GM21423 (cell line): ENCODE measurements around the gene TRIM32.
"Not testable (repeated sequence)": the region's sequence is repeated elsewhere in the genome, so short reads cannot be mapped to it uniquely, and the experiment has no call there.

Experiments
- ATAC-seq: cut with Tn5 transposase; IDR thresholded peaks from one replicate; pipeline ENCODE4 v1.9.1; 2021; ENCODE audit warnings: mild to moderate bottlenecking, moderate library complexity; ENCODE audit not compliant: unreplicated experiment

TRIM32 gene

DNA sequence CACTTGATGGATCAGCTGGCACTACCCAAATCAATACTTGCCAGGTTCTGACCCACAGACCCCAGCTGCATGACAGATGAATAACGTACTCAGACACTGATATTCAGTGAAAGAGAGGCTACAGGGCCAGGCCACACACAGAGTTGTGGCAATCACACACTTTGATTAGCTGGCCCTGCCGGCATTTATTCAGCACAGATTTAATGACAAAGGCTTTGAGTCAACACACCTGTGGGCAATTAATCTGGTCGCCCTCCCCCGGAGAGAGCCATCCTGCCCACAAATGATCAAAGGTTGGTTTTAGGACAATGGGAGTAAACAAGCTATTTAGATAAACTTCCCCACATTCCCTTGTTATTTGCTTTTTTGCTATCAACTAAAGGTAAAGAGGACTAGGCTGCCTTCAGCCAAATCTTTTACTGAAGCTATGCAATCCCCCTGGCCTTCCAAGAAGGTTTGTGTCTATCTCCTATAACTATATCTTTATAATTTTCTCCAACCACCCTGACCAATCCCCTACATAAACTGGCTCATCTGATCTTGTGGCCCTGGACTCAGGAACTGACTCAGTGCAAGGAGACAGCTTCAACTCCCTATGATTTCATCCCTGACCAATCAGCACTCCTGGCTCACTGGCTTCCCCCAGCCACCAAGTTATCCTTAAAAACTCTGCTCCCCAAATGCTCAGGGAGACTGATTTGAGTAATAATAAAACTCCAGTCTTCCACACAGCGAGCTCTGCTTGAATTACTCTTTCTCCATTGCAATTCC, 12.7 kb upstream of the TRIM32 start:
- no peak for ATAC-seq

GRCh38 chr9:116683535-116683934, 3.6 kb upstream of the TRIM32 start:
- no peak for ATAC-seq

DNA sequence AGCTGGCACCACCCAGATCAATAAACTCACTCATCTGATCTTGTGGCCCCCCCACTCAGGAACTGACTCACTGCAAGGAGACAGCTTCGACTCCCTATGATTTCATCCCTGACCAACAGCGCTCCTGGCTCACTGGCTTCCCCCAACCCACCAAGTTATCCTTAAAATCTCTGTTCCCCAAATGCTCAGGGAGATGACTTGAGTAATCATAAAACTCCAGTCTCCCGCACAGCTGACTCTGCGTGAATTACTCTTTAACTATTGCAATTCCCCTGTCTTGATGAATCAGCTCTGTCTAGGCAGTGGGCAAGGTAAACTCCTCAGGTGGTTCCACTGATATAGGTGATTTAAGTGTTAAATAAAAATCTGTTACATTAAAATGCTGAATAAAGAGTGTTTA, 1.9 kb upstream of the TRIM32 start:
- no peak for ATAC-seq

GRCh38 chr9:116686135-116686534, 970 bp upstream of the TRIM32 start:
- ATAC-seq: no peak

DNA sequence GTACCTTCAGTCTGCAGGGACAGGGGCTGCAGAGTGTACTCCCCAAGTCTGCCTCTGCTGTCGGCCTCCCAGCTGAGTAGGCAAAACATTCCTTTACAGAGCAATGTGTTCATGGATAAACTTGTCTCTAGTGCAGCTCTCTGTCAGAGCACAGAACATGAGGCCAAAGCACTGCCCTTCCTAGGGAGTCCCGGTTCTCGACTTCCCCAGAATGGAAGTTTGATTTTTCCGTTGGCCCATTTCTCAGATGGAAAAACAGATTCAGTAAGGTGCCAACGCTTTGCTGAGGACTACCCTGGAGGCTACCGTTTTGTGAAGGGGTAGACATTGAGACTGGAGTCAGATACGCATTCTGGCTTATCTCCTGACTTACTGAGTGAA, 422 bp upstream of the TRIM32 start:
- peak; percentile 35 for ATAC-seq

GRCh38 chr9:116687754-116688135, 640 bp downstream of the TRIM32 start:
- ATAC-seq: no peak

GRCh38 chr9:116688806-116689485, 1.8 kb downstream of the TRIM32 start:
- ATAC-seq: no peak

DNA sequence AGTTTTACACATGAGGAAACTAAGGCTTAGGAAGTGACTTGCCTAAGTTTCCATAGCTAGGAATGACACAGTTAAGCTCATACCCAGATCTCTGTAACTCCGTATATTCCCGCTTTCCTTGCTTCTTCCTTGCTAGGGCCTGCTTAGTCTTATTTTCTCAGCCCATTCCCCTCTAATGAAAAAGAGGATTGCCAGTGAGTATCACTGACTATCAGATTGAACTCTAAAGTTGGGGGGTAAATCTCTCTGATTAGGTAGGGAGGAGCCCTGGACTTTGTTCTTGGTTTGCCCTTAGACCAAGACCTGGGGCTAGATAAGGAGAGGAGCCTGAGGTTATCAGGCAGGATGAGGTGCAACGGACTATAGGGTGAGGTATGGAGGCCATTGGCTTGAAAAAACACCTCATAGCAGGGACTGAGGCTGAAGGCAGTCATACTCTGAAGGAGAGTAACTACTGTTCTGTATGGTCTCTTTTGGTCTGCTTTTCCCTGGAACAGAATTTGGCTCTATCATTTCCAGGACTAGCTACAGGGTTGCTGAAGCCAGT, 2.5 kb downstream of the TRIM32 start:
- no peak for ATAC-seq

DNA sequence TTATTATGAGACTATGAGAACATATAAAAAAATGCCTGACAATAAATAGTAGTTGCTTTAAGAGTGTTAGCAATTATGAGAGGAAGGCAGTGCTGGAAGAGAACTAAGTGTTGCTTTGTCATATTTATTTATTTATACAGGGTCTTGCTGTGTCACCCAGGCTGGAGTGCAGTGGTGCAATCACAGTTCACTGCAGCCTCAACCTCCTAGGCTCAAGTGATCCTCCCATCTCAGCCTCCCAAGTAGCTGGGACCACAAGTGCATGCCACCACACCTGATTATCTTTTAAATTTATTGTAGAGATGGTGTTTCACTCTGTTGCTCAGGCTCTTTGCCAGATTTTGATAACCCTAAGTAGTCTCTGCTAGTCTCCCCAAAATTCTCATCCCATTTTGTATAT, 3.7 kb downstream of the TRIM32 start:
- ATAC-seq: not testable (repeated sequence)

DNA sequence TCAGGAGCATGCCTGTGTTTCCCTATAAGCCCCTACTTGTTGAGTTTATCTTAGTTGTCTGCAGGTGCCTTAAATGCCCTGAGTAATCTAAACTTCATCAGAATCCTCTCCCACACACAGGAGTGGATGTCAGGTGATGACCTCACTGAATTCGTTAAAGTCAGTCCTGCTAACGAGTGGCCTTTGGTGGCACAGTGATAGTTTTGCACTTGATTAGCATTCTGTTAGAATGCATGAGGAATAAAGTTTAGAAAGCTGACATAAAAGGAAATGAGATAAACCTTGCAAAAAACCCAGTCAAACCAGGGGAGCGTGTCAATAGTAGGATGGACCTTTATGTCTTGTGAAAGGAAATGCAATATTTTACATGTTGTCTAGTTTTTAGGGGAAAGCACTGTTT, 4.5 kb downstream of the TRIM32 start:
- ATAC-seq: no peak

DNA sequence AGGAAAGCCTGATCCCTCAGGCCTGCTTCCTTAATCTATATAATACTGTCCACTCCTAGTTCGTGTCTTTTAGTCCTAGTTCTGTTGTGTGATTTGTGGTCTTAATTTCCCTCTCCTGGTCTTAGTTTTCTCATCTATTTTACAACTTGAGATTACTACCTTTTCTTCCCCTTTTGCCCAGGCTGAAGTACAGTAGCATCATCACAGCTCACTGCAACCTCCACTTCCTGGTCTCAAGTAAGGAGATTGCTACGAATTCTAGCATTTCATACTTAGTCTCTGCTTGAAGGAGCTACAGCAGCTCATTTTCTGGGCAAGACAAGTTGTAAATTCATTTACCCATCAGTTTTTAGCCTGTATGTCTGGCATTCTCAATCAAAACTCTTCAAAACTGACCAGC, 5.5 kb downstream of the TRIM32 start:
- ATAC-seq: no peak

GRCh38 chr9:116693233-116693731, 6.2 kb downstream of the TRIM32 start:
- ATAC-seq: no peak

- no peak for ATAC-seq
Measured at GRCh38 chr9:116694785-116695291, 7.7 kb downstream of the TRIM32 start.

DNA sequence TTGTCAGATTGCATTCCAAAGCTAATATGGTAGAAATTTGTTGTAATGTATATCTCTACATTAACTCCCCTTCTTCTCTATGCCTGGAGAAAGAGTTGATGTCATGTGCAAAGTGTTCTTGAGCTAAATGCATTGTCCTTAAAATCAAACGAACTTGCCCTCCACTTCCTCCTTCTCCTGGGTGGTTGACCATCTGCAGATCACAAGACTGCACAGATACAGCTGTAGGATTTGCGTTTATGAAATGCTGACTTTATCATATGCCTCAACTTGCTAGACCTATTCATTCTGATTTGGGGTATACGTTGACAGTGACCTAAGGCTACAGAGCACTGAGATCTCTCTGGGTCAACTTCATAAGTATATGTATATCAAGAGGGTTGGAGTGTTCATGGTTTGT, 8.3 kb downstream of the TRIM32 start:
- no peak for ATAC-seq

DNA sequence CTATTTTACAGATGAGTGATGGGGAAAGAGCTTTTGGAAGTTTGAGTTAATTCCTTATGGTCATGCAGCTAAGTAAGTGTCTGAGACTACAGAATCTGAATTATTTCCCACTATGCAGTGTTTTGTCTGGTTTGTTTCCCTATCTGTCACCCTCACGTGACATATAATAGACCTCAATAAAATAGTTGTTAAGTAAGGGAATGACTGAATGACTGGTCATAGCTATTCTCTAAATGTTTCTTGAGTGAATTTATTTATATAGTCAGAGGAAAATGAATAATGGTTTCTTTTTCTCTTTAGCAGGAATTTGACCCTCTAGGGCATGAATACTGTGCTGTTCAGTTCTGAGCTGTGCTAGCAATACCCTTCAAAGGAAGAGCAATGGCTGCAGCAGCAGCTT, 10.3 kb downstream of the TRIM32 start:
- no peak for ATAC-seq

GRCh38 chr9:116697887-116698286, 10.8 kb downstream of the TRIM32 start:
- no peak for ATAC-seq

DNA sequence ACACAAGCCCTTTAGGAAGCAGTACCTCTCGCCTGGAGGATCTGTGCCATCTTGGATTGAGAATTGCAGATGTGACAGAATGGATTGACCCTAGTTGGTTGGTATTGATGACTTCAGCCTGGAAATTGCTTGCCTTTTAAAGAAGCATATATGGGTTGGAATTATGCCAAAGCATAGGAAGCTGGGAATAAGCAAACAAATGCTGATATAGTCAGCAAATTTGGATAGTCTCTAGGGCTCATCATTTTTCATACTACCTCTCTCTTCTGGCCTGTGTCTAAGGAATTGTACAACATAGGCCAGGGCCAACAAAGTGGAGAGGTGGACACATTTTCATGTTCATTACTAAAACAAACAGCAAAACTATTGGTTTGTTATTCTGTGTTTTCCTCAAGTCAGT, 13.2 kb downstream of the TRIM32 start:
- no peak for ATAC-seq

- ATAC-seq: no peak
Measured at GRCh38 chr9:116700882-116701865, 14.1 kb downstream of the TRIM32 start.

GRCh38 chr9:116701940-116702642, 15.0 kb downstream of the TRIM32 start:
- ATAC-seq: no peak

DNA sequence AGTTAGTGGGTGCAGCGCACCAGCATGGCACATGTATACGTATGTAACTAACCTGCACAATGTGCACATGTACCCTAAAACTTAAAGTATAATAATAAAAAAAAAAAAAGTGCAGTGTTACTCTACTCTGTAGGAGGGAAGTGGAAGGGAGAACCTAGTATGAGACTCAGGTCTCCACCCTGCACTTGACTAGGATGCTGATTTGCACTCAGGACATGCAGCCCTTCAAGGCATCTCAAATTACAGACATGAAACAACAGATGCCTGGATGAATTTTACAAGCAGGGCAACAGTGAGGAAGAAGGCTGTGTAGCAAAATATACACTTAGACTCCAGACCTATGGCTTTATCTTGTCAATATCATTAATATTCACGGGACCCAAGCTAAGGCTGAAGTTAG, 16.5 kb downstream of the TRIM32 start:
- no peak for ATAC-seq
